Sigmoid colon (tissue), 4 donors: ENCODE data around the gene UBLCP1.

Source experiments
- CTCF ChIP-seq, 4 experiments: fragments of 450-650 bp in 3 of 4; fragments of 200-600 bp in 1 of 4; IDR thresholded peaks; one replicate each; pipeline ENCODE4 v1.5.1; 2016 to 2019; ENCODE audit warnings: antibody characterized with exemption in 4 of 4, mild to moderate bottlenecking in 3 of 4, moderate library complexity in 2 of 4
- EP300 ChIP-seq, 4 donors: sonication (generic); formaldehyde crosslinking; IDR thresholded peaks; one replicate each; pipeline ENCODE4 v1.6.1; 2017; ENCODE audit warnings: antibody characterized with exemption in 4 of 4
- POLR2A ChIP-seq, 2 donors: fragments of 450-650 bp; IDR thresholded peaks; one replicate each; pipeline ENCODE4 v1.6.1; 2016; ENCODE audit warnings: antibody characterized with exemption in 2 of 2, mild to moderate bottlenecking in 2 of 2, moderate library complexity in 2 of 2
- POLR2AphosphoS5 ChIP-seq, 4 donors: sonication (generic); formaldehyde crosslinking; IDR thresholded peaks; one replicate each; pipeline ENCODE4 v1.6.1; 2017; ENCODE audit warnings: antibody characterized with exemption in 4 of 4

- TF ChIP-seq CTCF (IDR thresholded peaks at IDR 0.05) (no peak), POLR2A (IDR thresholded peaks at IDR 0.05) (no peak), POLR2AphosphoS5 (IDR thresholded peaks at IDR 0.05) (no peak), EP300 (IDR thresholded peaks at IDR 0.05) (no peak)
These were observed 447 bp downstream of the UBLCP1 start for GRCh38 chr5:159263569-159263905.
